ENCODE measurements around the gene NIPAL4.
"Not testable (repeated sequence)": the region's sequence is repeated elsewhere in the genome, so short reads cannot be mapped to it uniquely, and the experiment has no call there.

The NIPAL4 gene

DNA sequence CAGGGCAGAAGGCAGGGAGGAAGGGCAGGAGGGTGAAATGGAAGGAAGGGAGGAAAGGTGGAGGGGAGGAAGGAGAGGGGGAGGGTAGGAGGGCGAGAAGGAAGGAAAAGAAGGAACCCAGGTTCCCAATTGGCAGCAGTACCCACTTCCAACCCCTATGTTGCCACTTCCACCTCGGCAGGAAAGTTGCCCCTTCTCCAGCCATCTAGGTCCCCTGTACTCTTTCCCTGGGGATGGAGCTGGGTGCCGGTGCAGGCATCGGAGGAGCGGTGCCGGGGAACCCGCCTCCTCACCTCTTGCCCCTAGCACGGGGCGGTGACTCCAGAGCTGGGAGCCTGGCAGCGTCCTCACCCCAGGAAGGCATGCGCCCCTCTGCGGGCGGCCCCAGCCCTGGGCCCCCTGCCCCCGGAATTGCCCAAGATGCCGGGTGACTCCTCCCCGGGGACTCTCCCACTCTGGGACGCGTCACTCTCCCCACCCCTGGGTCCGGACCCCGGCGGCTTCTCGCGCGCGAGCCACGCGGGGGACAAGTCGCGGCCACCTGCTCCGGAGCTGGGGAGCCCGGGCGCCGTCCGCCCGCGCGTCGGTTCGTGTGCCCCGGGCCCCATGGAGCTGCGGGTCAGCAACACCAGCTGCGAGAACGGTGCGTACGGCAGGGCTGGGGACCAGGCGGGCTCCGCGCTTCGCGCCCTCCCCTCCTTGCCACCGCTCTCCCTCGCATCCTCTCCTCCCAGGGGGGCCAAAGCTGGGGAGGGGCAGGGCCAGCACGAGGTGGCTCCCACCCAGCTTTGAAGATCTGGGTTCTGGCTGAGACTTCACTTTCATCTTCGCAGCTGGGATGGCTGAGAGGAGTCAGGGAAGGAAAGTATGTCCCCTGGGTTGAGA is at the start of gene NIPAL4:
NIPAL4 (plus strand) TSS at position 499 of the 885 bp plus-strand sequence; CDS start at position 607, 108 bp downstream.
- peak; percentile 51 for DNase-seq

DNA sequence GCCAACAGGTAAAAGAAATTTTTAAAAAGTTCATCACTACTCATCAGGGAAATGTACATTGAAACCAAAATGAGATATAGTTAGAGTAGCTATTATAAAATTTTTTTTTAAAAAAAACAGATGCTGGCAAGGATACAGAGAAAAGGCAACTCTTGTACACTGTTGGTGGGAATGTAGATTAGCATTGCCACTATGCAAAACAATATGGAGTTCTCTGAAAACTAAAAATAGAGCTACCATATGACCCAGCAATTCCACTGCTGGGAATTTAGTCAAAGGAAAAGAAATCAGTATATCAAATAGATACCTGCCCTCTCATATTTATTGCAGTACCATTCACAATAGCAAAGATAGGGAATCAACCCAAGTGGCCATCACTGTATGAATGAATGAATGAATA is 44.2 kb upstream of the NIPAL4 start:
- DNase-seq = no peak

DNA sequence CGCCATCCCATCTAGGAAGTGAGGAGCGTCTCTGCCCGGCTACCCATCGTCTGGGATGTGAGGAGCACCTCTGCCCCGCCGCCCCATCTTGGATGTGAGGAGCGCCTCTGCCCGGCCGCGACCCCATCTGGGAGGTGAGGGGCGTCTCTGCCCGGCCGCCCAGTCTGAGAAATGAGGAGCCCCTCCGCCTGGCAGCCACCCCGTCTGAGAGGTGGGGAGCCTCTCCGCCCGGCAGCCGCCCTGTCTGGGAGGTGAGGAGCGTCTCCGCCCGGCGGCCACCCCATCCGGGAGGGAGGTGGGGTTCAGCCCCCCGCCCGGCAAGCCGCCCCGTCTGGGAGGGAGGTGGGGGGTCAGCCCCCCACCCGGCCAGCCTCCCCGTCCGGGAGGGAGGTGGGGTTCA is 40.5 kb upstream of the NIPAL4 start:
- DNase-seq = not testable (repeated sequence)

GRCh38 chr5:157429920-157430319 is 30.1 kb upstream of the NIPAL4 start:
- not testable (repeated sequence) for DNase-seq

- no peak for DNase-seq
These were observed 28.3 kb upstream of the NIPAL4 start for GRCh38 chr5:157431544-157432200.

- no peak for DNase-seq
These were observed 25.9 kb upstream of the NIPAL4 start for GRCh38 chr5:157434096-157434495.

DNA sequence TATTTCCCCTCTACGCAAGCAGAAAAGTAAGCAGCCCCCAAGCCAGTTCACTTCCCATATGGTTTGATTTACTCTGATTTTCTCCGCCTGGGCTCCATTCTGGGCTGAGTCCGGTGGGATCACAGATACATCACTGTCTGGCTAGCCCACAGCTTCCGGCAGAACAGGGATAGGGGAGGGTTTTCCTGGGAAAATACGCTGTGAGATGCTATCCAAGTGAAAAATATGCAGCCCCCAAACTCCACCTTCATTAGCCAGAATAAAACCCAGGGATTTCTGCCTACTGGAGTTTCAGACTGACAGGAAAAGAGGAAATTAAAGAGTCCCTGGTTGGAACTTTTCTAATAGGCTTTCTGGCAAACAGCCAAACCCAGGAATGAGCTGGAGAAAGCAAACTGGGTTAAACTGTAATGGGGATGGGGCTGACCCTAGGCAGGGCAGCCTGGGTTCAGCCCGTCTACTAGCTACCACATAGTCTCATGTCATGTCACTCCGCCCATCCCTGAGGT is 16.9 kb upstream of the NIPAL4 start:
- peak; percentile 77 for DNase-seq

DNA sequence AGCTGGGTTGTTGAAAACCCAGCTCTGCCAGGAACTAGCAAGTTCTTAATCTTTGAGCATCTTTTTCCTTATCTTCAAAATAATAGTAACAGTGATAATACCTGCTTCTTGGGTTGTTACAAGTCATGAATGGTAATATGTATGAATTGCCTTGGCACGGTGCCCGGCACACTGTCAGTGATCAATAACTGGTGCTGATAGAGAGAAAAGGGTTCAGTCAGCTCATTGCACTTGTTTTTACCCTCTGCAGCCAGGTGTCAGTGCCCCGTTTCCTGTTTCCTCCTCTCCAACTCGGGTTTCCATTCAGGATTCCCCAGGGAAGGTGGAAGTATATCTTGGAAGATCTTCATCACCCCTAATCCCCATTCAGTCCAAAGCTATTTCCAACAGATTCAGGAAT is 15.8 kb upstream of the NIPAL4 start:
- DNase-seq = no peak

DNA sequence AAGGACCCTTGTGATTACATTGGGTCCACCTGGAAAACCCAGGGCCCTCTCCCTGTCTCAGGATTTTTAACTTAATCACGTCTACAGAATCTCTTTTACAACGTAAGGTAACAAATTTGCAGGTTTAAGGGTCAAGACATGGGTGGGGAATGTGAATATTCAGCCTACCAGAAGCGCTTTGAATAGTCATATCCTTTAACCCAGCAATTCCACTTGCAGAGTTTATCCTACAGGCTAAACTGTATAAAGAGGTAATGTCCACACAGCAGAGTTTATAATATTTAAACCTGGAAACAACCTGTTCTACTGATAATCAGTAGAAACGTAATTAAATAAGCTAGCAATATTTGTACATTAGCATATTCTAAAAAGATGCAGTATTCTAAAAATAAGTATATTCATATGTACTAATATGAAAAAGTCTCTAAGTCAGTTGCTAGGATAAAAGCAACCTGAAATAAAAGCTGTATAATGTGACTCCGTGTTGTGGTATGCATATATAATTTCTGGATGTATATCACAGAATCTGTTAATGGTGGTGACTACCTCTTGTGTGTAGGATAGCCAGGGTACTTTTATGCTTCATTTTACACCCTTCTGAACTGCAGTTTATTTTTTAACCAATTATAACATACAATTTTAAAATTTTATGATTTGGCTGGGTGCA is 14.1 kb upstream of the NIPAL4 start:
- DNase-seq = no peak

GRCh38 chr5:157446412-157446935 is 13.5 kb upstream of the NIPAL4 start:
- DNase-seq = no peak

DNA sequence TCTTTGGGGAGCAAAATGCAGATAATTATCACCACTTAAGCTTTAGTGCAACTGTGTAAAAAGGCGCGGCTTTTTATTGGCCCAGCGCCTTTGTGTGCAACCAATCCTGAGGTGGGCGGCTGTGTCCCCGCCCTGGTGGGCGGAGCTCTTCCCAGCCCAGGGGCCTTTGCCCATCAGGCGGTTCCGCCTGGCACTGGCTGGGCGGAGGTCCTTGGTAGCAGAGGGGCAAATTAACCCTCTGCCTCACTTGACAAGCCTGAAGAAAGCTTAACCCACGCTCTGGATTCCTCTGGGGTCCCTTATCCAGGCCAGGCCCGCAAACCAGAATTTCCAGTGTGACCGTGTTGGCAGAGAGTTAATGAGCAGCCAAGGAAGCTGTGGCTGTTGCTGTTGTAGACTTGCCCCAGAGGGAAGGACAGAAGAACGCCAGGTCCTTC is 12.8 kb upstream of the NIPAL4 start:
- DNase-seq = no peak

DNA sequence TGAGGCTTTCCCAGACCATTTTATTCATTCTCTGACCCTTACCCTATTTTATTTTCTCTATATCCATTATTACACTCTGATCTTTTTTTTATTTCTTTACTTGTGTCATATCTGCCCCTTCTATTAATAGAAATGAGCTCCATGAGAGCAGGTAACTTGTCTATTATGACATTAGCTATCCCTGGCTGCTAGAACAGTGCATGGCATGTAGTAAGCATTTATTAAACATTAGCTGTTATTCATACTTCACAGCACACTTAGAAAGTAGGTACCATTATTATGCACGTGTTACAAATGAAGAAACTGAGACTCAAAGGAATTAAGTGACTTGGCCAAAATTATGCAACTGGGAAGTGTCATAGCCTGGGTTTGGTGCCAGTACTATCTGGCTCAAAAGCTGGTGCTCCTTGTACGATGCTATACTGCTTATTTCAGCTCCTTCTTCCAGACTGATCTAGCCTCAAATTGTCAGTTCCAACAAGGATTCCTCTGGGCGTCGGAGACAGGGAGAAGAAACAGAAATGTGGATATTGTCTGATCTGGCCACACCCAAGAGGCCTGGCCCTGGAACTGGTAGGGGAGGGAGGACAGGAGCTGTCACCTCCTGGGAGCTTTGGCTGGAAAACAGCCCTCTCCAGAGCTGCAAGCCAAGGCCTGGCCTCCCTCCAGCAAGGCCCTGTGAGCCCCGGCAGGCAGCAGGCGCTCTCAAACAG is 10.8 kb upstream of the NIPAL4 start:
- DNase-seq = peak; percentile 50

GRCh38 chr5:157450024-157450423 is 10.0 kb upstream of the NIPAL4 start:
- DNase-seq = no peak

DNA sequence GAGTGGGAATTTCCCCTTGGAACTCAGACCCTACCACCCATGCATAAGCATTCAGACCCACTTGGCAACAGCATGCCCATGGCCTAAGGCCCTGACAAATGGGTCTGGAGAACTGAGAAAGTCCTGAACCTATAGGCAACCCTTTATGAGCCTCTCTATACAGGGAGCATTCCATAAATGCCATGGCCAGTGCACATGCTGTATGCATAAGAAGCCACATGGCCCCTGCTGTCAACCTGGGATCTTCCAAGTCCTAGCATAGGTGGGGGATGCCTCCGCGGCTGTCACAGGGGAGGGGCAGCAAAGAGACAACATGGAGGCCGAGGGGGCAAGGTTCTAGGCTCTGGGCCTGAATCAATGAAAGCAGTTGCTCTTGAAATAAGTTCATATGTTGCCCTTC is 8.2 kb upstream of the NIPAL4 start:
- DNase-seq = no peak

DNA sequence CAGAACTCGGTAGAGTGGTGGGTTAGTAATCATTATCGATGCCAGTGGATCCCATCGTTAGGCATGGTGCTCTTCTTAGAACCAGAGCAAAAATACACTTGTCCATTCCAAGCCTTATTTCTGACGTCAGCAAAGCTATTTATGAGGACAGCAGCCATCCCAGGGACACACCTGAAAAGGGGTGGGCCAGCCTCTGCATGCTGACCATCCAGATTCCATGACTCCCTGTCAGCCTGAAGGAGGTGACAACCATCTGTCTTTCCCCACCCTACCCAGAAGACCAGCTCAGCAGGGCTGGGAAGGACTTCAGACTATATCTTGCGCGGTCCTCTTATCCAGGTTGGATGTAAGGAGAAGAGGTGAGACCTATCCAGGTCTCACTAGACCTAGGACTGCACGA is 5.7 kb upstream of the NIPAL4 start:
- no peak for DNase-seq

DNA sequence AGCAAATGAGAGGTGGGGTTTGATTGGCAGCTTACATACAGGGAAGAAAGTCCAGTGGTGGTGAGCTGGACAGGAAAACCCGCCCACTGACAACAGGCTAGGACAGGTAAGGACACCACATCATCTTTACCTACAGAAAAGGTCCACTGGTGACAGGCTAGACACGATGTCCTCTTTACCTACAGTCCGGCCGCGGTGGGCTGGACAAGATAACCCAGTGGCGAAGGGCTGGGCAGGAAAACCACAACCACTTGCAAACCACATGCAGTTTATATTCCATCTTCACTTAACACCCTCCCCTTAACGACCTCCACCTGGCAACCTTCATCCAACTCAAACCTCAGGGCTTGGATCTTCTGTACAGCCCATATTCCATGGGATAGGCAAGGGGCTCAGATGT is 5.0 kb upstream of the NIPAL4 start:
- DNase-seq = no peak

DNA sequence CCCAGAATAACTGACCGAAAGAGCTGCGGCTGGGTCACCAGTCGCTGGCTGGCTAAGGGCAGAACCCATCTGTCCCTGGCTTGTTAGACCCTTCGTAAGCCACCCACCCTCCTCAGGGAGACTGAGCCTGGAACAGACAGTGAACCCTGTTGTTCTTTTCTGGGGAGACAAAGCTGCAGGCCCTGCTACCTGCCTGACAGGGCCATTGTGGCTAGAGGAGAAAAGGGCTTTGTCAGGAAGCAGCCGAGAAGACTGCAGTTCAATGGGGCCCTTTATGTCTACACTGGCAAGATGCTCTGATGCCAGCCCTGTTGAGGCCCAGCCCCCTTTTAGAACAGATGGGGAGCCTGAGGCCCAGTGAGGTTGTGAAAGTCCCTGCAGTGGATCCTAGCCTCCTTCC is 3.7 kb upstream of the NIPAL4 start:
- DNase-seq = no peak

GRCh38 chr5:157457391-157457790 is 2.6 kb upstream of the NIPAL4 start:
- no peak for DNase-seq

DNA sequence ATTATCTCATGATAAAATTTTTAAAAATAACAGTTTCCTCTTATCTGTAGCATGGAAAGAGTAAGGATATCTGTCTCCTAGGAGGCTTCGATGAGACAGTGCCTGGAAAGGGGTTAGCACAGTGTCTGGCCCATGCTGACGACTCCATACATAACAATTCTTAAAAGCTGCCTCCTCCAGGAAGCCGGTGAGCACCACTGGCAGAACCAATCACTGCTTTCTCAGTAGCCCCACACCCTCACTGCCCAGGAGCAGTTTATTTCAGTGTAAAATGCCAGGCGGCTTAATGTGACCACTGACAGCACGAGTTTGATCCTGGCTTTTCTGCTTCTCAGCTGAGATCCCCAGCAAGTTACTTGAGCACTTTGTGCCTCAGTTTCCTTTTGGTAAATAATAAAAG is 1.2 kb upstream of the NIPAL4 start:
- no peak for DNase-seq

GRCh38 chr5:157460921-157461792 is 1.1 kb downstream of the NIPAL4 start:
- DNase-seq = no peak

DNA sequence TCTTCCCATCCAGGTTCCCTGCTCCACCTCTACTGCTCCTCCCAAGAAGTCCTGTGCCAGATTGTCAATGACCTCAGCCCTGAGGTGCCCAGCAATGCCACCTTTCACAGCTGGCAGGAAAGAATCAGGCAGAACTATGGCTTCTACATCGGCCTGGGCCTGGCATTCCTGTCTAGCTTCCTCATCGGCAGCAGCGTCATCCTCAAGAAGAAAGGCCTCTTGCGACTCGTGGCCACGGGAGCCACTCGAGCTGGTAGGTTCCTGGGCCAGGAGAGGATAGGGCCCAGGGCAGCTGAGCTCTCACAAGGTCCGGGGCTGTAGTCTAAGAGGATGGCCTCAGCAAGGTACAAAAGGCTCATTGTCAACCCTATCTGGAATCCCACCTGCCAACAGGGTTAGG is 3.1 kb downstream of the NIPAL4 start:
- no peak for DNase-seq
